HG02938 (cell line): ENCODE results near the gene ALG1L2.
"Not testable (repeated sequence)": the region's sequence is repeated elsewhere in the genome, so short reads cannot be mapped to it uniquely, and the experiment has no call there.

ENCODE experiments used
- ATAC-seq: cut with Tn5 transposase; IDR thresholded peaks from one replicate; pipeline ENCODE4 v1.9.1; 2021; ENCODE audit warnings: mild to moderate bottlenecking, moderate library complexity; ENCODE audit not compliant: unreplicated experiment

The ALG1L2 gene

DNA sequence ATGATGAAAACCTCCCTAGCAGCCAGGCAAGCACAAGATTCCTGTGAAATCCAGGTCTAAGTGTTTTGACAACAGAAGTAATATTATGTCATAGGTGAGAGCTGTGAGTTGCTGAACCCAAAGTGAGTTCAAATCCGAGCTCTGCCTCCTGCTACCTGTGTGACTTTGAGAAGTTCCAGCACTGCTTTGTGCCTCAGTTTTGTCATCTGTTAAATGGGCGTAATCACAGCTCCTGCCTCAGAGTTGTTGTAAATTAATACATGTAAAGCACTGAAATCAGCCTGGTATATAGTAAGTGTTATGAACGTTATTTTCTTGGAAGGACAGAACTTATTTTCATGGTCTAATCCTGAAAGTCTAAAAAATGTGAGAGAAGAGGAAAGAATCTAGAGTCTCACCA is 38.7 kb downstream of the ALG1L2 start:
- not testable (repeated sequence) for ATAC-seq

DNA sequence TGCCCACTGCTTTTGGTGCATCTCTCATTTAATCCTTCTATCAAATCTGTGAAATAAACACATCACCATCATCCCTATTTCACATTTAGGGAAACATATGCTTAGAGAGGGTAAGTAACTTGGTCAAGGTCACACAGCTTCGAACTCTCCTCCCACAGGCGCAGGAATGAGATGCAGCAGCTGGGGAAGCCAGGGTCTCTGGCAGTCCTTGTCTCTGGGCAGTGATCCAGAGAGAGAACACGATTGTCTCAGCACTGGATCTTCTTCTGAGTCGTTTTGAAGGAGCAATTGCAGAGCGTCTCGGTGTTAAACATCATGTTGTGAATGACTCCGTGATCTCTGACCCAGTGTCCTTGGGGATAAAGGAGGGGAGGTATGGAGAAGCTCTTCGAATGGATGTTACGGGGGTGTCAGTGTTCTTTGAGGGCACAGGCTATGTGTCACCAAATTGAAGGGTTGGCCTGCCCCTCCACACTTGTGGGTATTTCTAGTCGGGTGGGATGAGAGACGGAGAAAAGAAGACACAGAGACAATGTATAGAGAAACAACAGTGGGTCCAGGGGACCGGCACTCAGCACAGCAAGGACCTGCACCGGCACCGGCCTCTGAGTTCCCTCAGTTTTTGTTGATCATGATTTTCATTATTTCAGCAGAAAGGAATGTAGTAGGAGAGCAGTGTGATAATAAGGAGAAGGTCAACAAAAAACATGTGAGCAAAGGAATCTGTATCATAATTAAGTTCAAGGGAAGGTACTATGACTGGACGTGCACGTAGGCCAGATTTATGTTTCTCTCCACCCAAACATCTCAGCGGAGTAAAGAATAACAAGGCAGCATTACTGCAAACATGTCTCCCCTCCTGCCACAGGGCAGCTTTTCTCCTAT is 41.5 kb downstream of the ALG1L2 start:
- ATAC-seq: not testable (repeated sequence)

DNA sequence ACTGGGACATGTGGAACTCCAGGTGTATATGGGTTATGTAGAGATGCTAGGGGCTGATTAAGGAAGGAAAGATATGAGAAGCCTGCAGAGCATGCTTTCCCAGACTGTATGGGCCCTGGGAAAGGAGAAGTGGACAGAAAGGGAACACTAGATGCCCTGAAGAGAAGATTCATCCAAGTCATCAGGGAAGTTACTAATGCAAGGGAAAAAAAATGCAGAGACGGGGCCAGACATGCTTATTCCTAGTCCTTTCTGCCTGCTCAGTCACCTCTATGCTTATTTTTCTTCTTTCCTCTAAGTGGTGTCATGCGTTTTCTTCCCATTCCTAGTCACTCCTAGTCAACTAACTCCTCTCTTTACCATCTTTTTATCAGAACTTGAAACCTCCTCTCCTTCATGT is 43.8 kb downstream of the ALG1L2 start:
- not testable (repeated sequence) for ATAC-seq

DNA sequence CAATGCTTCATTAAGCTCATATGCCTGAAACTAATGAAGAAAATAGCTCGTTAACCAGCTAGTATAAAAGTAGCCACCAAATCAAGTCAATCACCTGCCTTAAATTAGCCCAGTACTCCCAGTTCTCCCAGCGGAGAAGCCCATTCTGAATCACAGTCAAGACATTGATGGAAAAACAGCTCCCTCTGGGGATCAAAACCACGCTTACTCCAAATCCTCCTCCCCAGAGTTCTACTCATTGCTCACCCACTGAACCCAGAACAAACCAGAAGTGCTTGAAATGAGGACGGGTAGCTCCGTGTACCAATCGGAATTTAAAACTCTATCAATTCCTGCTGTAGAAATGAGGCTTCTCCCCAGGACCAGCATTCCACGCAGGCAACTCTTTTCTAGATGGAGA is 54.7 kb downstream of the ALG1L2 start:
- ATAC-seq: not testable (repeated sequence)

DNA sequence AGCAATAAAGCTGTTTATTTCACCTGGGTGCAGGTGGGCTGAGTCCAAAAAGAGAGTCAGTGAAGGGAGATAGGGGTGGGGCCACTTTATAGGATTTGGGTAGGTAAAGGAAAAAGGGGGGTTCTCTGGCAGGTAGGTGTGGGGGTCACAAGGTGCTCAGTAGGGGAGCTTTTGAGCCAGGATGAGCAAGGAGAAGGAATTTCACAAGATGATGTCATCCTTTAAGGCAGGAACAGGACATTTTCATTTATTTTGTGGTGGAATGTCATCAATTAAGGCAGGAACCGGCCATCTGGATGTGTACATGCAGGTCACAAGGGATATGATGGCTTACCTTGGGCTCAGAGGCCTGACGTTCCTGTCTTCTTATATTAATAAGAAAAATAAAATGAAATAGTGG is 56.1 kb downstream of the ALG1L2 start:
- ATAC-seq: not testable (repeated sequence)

DNA sequence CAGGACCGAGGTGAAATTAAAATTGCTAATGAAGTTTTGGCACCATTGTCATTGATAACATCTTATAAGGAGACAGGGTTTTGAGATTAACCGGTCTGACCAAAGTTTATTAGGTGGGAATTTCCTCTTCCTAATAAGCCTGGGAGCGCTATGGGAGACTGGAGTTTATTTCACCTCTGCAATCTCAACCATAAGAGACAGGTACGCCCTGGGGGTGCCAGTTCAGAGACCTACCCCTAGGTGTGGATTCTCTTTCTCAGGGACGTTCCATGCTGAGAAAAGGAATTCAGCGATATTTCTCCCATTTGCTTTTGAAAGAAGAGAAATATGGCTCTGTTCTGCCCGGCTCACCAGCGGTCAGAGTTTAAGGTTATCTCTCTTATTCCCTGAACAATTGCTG is 57.4 kb downstream of the ALG1L2 start:
- not testable (repeated sequence) for ATAC-seq

DNA sequence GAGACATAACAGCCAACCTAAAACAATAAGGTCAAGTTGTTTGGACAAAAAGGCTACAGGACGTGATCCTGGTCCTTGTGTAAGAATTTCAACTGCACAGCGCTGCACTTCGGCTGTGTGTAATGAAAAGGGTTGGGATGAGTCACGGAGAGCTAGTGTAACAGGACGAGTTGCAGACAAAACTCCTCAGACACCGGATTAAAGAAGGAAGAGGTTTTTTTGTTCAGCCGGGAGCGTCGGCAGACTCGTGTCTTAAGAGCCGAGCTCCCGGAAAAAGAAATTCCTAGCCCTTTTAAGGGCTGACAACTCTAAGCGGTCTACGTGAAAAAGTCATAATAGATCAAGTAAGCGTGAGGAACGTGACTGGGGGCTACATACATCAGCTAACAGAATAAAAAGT is 59.1 kb downstream of the ALG1L2 start:
- ATAC-seq: not testable (repeated sequence)

DNA sequence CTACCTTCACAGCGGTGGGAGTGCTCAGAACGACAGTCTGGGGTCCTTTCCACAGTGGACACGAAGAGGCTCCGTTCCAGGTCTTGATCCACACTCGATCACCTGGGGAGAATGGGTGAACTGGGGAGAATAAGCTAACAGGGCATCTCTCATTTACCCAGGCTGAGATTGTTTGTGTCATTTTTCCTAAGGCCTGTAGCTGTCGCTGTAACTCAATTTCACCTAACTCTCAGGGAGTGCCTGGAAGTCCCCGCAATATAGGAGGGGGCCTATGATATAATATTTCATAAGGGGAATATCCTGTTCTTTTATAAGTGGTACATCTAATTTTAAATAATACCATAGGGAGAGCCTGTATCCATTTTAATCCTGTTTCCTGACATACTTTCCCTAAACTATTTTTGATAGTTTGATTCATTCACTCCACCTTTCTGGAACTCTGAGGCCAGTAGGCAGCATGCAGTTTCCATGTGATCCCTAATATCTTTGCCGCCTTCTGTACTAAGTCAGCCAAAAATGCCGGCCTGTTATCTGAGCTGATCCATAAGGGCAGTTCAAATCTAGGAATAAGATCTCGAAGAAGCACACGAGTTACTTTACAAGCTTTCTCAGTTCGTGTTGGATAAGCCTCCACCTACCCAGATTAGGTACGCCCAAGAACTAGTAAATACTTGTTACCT is 62.2 kb downstream of the ALG1L2 start:
- ATAC-seq: not testable (repeated sequence)

DNA sequence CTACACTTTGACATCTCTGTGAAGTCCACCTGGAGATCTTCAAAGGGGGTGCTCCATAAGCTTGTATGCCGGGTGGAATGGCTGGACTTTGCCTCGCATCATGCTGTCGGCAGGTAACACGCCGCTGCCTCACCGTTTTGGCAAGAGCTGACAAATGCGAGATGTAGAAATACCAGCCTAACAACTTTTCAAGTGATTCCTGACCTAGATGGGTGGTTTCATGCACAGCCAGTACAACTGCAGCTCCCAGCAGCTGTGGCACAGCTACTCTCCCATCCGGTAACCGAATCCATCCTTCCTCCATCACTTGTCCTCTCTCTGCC is 62.7 kb downstream of the ALG1L2 start:
- not testable (repeated sequence) for ATAC-seq

DNA sequence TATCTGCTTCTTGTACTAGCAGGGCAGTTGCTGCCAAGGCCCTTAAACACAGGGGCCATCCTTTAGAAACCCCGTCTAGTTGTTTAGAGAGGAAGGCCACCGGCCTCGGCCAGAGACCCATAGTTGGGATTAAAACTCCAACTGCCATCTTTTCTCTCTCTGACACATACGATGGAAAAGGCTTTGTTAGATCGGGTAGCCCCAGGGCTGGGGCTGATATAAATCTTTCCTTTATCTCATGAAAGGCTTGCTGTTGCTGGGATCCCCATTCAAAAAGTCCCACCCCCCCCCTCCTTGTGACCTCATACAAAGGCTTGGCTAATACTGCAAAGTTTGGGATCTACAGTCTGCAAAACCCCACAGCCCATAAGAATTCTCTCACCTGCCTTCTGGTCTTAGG is 63.8 kb downstream of the ALG1L2 start:
- not testable (repeated sequence) for ATAC-seq

DNA sequence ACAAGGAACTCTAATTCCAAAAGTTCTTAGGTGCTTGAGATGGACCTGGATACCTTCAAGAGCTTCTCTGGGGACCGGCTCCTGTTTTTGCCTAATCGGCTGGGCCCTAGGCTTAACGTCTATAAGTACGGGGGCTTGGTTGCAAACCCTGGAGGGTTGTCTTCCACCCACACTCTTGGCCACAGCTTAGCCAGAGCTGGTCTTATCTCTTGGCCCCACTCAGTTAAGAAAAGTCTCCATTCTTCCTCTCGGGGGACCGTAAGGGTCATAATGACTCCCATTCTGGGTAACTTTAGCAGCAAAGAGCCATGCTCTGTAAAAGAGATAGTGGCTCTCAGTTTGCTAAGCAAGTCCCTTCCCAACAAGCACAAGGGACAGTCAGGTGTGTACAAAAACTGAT is 64.8 kb downstream of the ALG1L2 start:
- not testable (repeated sequence) for ATAC-seq
